Measurements from ENCODE around the gene BRINP3.
"Not testable (repeated sequence)": the region's sequence is repeated elsewhere in the genome, so short reads cannot be mapped to it uniquely, and the experiment has no call there.

The BRINP3 gene

DNA sequence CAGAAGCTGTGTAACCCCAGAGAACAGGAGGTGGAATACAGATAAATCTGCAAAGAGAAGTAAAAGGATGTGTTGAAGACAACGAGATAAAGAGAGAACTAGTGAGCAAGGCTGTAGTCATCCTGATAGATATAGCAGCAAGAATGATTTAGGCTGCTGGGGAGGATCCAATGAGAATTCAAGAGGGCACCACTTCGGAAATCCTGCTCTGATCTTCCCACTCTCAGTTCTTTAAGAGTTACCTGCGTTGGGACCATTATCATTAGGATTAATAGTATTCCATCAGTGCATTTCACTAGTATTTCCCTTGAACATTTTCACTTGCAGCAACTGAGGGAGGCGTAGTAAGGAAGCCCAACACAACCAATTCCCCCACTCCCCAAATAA, at the start of gene BRINP3:
Gene BRINP3, minus strand, starts transcription at position 103 of the 387 bp plus-strand sequence.
- no peak for DNase-seq

DNA sequence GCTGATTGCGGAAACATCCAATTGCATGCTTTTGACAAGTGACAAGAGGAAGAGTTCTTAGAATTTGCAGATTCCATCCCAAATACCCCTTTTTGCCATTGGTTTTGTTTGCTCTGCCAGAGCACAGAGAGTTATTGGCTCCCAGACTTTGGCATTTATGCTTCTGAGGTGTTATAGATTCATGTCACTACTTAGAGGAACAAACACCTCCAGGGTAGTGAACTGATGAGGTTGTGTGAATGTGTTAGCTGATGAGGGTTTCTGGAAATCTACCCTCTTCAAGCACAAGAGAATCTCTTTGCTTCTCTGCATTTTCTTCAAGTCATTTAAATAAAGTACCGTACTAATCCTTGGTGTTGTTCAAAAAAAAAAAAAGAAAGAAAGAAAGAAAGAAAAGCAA, 33.9 kb upstream of the BRINP3 start:
- DNase-seq, result no peak

- DNase-seq, result no peak
Observed at GRCh38 chr1:190507357-190507756, 29.7 kb upstream of the BRINP3 start.

GRCh38 chr1:190504539-190504938, 26.9 kb upstream of the BRINP3 start:
- not testable (repeated sequence) for DNase-seq

GRCh38 chr1:190497565-190497964, 19.9 kb upstream of the BRINP3 start:
- no peak for DNase-seq

DNA sequence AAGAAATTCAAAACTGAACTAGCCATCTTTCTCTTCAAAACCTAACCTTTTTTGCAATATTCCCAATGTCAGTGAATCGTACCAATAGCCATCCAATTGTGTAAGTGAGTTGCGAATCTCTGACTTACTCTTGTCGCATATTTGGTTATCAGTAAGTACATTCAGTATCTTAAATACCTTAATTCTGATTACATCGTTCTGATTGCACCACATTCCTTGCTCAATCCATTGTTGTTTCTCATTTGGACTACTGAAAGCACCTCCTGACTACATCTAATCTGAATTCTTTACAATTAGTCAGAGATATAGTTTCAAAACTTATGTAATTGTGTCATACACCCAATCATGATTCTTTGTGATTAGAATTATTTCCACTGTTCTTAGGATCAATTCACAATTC, 16.8 kb upstream of the BRINP3 start:
- no peak for DNase-seq

GRCh38 chr1:190491404-190491803, 13.7 kb upstream of the BRINP3 start:
- DNase-seq, result no peak

DNA sequence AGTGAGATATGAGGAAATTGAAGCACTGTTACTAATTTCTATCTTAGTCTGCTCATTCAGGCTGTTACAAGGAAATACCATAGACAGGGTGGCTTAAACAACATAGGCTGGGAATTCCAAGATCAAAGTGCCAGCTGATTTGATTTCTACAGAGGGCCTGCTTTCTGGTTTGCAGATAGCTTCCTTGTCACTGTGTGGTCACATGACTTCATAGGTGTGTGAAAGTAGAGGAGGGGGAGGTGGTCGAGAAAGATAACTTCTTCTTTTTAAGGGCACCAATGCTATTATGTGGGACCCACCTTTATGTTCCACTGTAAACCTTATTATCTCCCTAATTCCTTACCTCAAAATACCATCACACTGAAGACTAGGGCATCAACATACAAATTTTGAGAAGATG, 6.4 kb upstream of the BRINP3 start:
- DNase-seq, result no peak

- DNase-seq, result no peak
Observed at GRCh38 chr1:190480231-190480630, 2.6 kb upstream of the BRINP3 start.

DNA sequence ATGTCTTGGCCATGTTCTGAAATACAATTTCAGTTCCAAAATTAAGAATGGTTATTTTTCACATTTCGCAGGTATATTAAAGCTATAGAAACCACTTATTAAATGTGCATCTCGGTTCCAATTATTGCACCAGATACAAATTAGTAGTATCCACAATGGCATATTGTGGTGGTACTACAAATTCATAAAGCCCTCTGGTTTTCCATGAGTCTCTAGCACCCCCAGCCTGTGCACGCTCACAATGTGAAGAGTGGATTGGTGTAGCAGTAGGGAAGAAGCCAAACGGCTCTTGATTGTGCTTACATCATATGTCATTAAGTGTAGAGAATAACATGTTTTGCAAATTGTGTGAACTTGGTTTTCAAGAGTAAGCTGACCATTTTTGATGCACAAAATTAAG, 1.9 kb upstream of the BRINP3 start:
- no peak for DNase-seq

DNA sequence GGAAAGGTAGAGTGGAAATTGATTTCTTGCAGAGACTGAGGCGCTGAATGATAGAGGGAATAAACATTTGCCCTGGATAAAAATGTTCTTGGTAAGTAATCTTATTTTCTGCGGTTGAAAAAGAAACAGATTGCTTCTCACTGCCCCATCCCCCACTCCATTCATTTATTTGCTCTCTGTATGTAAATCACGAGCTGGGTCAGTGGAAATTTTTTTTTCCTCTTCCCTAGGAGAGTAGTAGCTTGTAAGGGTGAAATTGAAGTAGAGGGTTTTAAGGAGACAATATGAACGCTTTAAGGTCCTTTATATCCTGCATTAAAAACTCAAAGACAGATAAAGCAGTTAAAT, 1.4 kb upstream of the BRINP3 start:
- no peak for DNase-seq

DNA sequence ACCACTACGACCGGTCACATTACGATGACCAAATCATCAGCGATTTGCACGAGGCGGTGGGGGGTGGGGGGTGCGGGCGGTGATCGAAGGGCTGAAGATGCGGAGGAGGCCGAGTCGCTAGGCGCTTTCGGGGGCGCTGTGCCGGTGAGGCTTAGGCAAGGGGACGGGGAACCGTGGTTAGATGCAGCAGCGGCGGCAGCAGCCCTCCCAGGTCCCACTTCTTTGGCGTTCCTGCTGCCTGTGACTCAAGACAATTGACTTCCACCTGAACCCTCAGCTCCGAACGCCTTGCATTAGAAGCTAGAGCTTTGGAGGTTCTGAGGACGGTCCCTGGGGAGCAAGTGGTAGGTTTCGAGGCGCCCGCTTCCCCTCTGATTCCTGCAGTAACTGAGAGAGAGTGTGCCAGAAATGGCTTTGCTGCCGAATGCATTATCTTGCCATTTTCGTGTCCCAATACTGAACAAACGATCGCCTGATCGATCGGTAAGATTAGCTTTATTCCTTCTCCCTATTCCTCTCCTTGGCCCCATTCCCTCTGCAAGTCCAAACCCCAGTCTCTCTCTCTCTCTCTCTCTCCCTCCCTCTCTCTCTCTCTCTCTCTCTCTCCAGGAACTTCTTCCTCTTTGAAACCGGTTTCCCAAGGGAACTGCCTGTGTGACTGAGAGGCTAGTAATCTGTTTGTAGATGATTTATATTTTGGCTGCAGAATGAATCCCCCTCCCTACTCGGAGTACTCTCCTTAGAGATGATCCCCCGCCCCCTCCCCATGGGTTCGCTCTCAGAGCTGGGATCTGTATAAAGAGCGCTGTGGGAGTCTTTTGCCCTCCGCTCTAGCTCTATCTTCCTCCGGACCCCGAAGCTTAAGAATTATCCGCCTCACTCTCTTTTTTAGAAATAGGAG, 735 bp upstream of the BRINP3 start:
- no peak for DNase-seq

DNA sequence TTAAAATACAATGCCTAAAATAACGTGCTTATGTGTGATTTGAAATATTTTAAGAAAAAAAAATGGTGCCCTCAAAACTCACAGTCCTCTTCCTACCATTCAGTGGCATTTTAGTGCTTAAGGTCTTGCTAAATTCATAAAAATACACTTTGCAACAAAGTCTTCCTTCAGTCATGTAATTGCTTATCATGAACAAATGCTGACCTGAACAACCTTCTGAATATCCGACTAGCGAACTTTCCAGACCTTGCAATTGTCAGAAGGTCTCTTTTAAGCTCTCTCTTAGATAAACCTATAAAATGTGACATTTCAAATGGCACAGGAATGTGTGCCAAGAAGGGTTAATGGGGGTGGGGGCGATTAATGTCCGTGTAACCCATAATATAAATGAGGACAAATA, 858 bp downstream of the BRINP3 start:
- DNase-seq, result no peak

GRCh38 chr1:190476321-190476720, 1.3 kb downstream of the BRINP3 start:
- DNase-seq, result no peak

GRCh38 chr1:190475421-190476141, 2.1 kb downstream of the BRINP3 start:
- no peak for DNase-seq

GRCh38 chr1:190474650-190475211, 2.9 kb downstream of the BRINP3 start:
- DNase-seq, result no peak

GRCh38 chr1:190474010-190474409, 3.7 kb downstream of the BRINP3 start:
- DNase-seq, result no peak

- DNase-seq, result no peak
Observed at GRCh38 chr1:190472494-190472893, 5.2 kb downstream of the BRINP3 start.

- DNase-seq, result no peak
Observed at GRCh38 chr1:190472042-190472441, 5.6 kb downstream of the BRINP3 start.

DNA sequence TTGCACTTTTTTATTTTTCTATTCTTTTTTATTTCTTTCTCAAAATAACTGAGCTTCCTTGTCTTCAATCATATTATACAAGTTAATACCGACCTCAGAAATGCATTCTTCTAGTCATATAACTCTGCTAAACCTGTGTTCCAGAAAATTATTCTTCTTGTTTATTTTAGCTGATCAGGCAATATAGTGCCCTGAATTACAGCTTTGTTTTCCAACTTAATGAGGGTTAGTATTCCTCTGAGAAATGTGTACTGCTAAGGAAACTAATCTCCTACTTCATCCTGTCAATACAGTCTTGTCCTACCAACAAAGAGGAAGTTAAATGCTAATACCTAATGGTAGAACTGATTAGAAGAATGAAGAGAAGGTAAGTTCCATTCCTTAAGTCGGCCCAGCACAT, 13.0 kb downstream of the BRINP3 start:
- no peak for DNase-seq

DNA sequence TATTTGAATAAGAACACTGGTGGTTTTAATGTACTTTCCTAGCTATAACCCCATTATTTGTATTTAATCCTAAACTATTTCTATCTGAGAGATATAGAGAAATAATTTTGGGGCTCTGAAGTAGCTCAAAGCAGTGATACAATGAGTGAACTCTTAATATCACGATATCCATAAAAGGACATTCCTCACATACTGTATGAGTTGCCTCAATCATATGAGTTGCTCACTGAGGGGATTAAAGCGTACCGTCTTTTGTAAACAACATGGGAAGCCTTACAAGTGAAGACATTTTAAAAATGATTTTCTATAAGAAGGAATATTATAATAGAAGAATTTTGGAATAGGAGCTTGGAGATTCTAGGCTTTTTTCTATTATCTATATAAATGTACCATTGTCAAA, 21.5 kb downstream of the BRINP3 start:
- DNase-seq, result no peak

DNA sequence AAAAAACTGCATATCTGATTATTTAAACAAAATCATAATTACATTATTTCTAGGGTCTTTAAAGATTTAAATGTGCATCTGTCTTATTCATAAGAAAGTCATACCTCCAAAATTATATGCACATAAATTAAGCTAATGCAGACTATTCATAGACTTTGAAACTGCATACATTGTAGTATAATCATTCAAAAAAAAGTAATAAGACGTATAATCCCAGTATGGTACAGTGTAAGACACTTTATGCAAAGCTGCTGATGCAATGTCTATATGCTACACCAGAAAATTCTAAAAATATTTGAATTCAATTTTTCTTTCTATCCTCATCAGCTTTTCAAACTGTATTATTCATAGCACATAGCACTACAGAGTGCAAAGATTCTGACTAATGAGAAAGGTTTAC, 22.0 kb downstream of the BRINP3 start:
- DNase-seq, result no peak

GRCh38 chr1:190453550-190453949, 24.1 kb downstream of the BRINP3 start:
- no peak for DNase-seq

DNA sequence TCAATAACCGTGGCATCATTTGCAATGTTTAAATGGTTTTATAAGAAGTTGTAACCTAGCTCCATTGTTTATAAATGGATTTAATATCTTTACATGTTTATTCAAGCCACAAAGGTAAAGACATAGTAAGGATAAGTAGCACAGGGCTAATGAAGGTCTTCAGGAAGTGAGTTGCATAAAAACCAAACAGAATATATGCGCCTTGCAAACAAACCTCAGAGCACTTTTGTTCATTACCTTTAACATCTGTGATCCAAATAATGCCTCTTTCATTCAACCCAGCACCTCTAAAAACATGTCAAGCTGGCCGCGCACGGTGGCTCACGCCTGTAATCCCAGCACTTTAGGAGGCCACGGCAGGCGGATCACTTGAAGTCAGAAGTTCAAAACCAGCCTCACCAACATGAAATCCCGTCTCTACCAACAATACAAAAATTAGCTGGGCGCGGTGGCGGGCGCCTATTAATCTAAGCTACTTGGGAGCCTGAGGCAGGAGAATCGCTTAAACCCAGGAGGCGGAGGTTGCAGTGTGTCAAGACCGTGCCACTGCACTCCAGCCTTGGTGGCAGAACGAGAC, 25.3 kb downstream of the BRINP3 start:
- no peak for DNase-seq

Measured in activated CD4-positive, alpha-beta T cell treated with anti-CD3 and anti-CD28 coated beads, Interleukin-2, amount 50 U/mL, for 16 hours (primary cell).